ENCODE results near the gene OR10H4.
"Not testable (repeated sequence)": the region's sequence is repeated elsewhere in the genome, so short reads cannot be mapped to it uniquely, and the experiment has no call there.

The OR10H4 gene

GRCh38 chr19:15928321-15928720 lies 20.5 kb upstream of the OR10H4 start:
- DNase-seq (ENCODE audit: low read depth) = no peak
- no peak overlapping the region for H3K4me3 ChIP-seq (ENCODE audit: low read depth, low read length)
- TF ChIP-seq CTCF (IDR thresholded peaks at IDR 0.05; ENCODE audit: control insufficient read depth, extremely low read depth, insufficient read depth) = no peak

- 0 out of 2 replicates have a peak overlapping the region, but pooled peaks have one; percentile 1 for H3K4me3 ChIP-seq (ENCODE audit: low read depth, low read length)
- not testable (repeated sequence) for DNase-seq (ENCODE audit: low read depth)
These were observed 15.0 kb upstream of the OR10H4 start for GRCh38 chr19:15933761-15934331.

GRCh38 chr19:15934332-15935078 lies 14.3 kb upstream of the OR10H4 start, which contains the start of gene CYP4F11:
Gene CYP4F11, minus strand, starts transcription at chr19:15934529. Its CDS starts 121 bp downstream, at chr19:15934408.
- peak; percentile 83 for DNase-seq (ENCODE audit: low read depth)
- TF ChIP-seq CTCF (IDR thresholded peaks at IDR 0.05; ENCODE audit: control insufficient read depth, extremely low read depth, insufficient read depth) = no peak
- H3K4me3 ChIP-seq (ENCODE audit: low read depth, low read length) = 0 out of 2 replicates have a peak within 1 kb of the TSS, but pooled peaks have one; percentile 1

- no peak overlapping the region for H3K4me3 ChIP-seq (ENCODE audit: low read depth, low read length)
- TF ChIP-seq CTCF (IDR thresholded peaks at IDR 0.05; ENCODE audit: control insufficient read depth, extremely low read depth, insufficient read depth) = no peak
- peak; percentile 59 for DNase-seq (ENCODE audit: low read depth)
These were observed 13.6 kb upstream of the OR10H4 start for GRCh38 chr19:15935167-15935702.

- H3K4me3 ChIP-seq (ENCODE audit: low read depth, low read length) = no peak overlapping the region
- no peak for DNase-seq (ENCODE audit: low read depth)
- TF ChIP-seq CTCF (IDR thresholded peaks at IDR 0.05; ENCODE audit: control insufficient read depth, extremely low read depth, insufficient read depth) = no peak
These were observed 12.6 kb upstream of the OR10H4 start for GRCh38 chr19:15936173-15936572.

GRCh38 chr19:15936950-15937349 lies 11.9 kb upstream of the OR10H4 start:
- DNase-seq (ENCODE audit: low read depth) = no peak
- no peak overlapping the region for H3K4me3 ChIP-seq (ENCODE audit: low read depth, low read length)
- TF ChIP-seq CTCF (IDR thresholded peaks at IDR 0.05; ENCODE audit: control insufficient read depth, extremely low read depth, insufficient read depth) = no peak

- no peak overlapping the region for H3K4me3 ChIP-seq (ENCODE audit: low read depth, low read length)
- DNase-seq (ENCODE audit: low read depth) = no peak
- no peak for TF ChIP-seq CTCF (IDR thresholded peaks at IDR 0.05; ENCODE audit: control insufficient read depth, extremely low read depth, insufficient read depth)
These were observed 11.0 kb upstream of the OR10H4 start for GRCh38 chr19:15937771-15938170.

All from LNCaP clone FGC (cell line).